ENCODE measurements around the gene FOXP1. TPM values are rescaled to one million over a fixed set of nuclear protein-coding genes. Genes with fewer than 3 reads are reported as not detected.

FOXP1 gene
- total RNA-seq, 1 experiment from 2014 or later, result 2.9 TPM

- no peaks in the 10 kb centered on the region for H3K4me1 ChIP-seq (ENCODE audit: control insufficient read depth, insufficient read depth, low read length)
- DNase-seq (ENCODE audit: low read depth, low spot score) (no peak), ATAC-seq (no peak)
- TF ChIP-seq REST (IDR thresholded peaks at IDR 0.05; ENCODE audit: insufficient read depth in 1 of 2, low read depth in 2 of 2, low read length in 1 of 2), result no peak
- TF ChIP-seq POLR2AphosphoS5 (IDR thresholded peaks at IDR 0.05; ENCODE audit: low read depth, low read length), result no peak
- no peak for TF ChIP-seq TCF7L2 (IDR thresholded peaks at IDR 0.05; ENCODE audit: low read depth, low read length)
- no peak for TF ChIP-seq SIN3A (IDR thresholded peaks at IDR 0.05; ENCODE audit: borderline replicate concordance, insufficient read depth, low read depth, low read length)
- TF ChIP-seq CTCF (IDR thresholded peaks at IDR 0.05), result no peak
- BruUV-seq (replicated peaks), result no TSS peak
- ChIA-PET CTCF (no interaction called here), POLR2A (no interaction called here)
- no peak overlapping the region for H3K4me3 ChIP-seq (ENCODE audit: low read depth in 2 of 2, low read length in 2 of 2)
- no peaks in the 10 kb centered on the region for H3K27me3 ChIP-seq (ENCODE audit: control insufficient read depth, insufficient read depth, low read length)
- H3K9me3 ChIP-seq (ENCODE audit: control insufficient read depth, insufficient read depth, low read depth, low read length), result no peaks in the 10 kb centered on the region
- no peak overlapping the region for H3K27ac ChIP-seq (ENCODE audit: low read length)
- intact Hi-C loops (cut with micrococcal nuclease; ENCODE audit: unreplicated experiment), result no loop called here
- H3K36me3 ChIP-seq (ENCODE audit: control insufficient read depth, insufficient read depth, low read length), result no peaks in the 10 kb centered on the region
- in situ Hi-C loops (cut with HindIII; ENCODE audit: low pct_unique_long_range_greater_than_20kb, low sequenced_read_pairs), result no loop called here
These were observed 494.8 kb downstream of the FOXP1 start for GRCh38 chr3:71088742-71089141.

- POLR2A ChIA-PET, result no interaction called here
- DNase-seq (ENCODE audit: low read depth, low spot score), result no peak
- no peak overlapping the region for H3K4me3 ChIP-seq (ENCODE audit: low read depth in 2 of 2, low read length in 2 of 2)
- no peak for ATAC-seq
- no peaks in the 10 kb centered on the region for H3K36me3 ChIP-seq (ENCODE audit: control insufficient read depth, insufficient read depth, low read length)
- in situ Hi-C loops (cut with HindIII; ENCODE audit: low pct_unique_long_range_greater_than_20kb, low sequenced_read_pairs) (no loop called here), intact Hi-C loops (cut with micrococcal nuclease; ENCODE audit: unreplicated experiment) (no loop called here)
- no peaks in the 10 kb centered on the region for H3K27me3 ChIP-seq (ENCODE audit: control insufficient read depth, insufficient read depth, low read length)
- no peaks in the 10 kb centered on the region for H3K9me3 ChIP-seq (ENCODE audit: control insufficient read depth, insufficient read depth, low read depth, low read length)
- no TSS peak for BruUV-seq (replicated peaks)
- H3K4me1 ChIP-seq (ENCODE audit: control insufficient read depth, insufficient read depth, low read length), result no peaks in the 10 kb centered on the region
- CTCF ChIA-PET, result no interaction called here
- H3K27ac ChIP-seq (ENCODE audit: low read length), result no peak overlapping the region
- no peak for TF ChIP-seq REST (IDR thresholded peaks at IDR 0.05; ENCODE audit: insufficient read depth in 1 of 2, low read depth in 2 of 2, low read length in 1 of 2)
- TF ChIP-seq CTCF (IDR thresholded peaks at IDR 0.05), result no peak
- no peak for TF ChIP-seq TCF7L2 (IDR thresholded peaks at IDR 0.05; ENCODE audit: low read depth, low read length)
- no peak for TF ChIP-seq POLR2AphosphoS5 (IDR thresholded peaks at IDR 0.05; ENCODE audit: low read depth, low read length)
- no peak for TF ChIP-seq SIN3A (IDR thresholded peaks at IDR 0.05; ENCODE audit: borderline replicate concordance, insufficient read depth, low read depth, low read length)
These were observed 495.4 kb downstream of the FOXP1 start for GRCh38 chr3:71088019-71088708.

Data from Panc1 (cell line).